HG02973 (cell line): ENCODE results near the gene SAMD1.
"Not testable (repeated sequence)": the region's sequence is repeated elsewhere in the genome, so short reads cannot be mapped to it uniquely, and the experiment has no call there.

Experiments used
- ATAC-seq: cut with Tn5 transposase; IDR thresholded peaks from one replicate; pipeline ENCODE4 v1.9.1; 2021; ENCODE audit warnings: moderate library complexity; ENCODE audit not compliant: unreplicated experiment

Gene SAMD1

GRCh38 chr19:14042659-14043608 is 47.6 kb downstream of the SAMD1 start:
- ATAC-seq = not testable (repeated sequence)

DNA sequence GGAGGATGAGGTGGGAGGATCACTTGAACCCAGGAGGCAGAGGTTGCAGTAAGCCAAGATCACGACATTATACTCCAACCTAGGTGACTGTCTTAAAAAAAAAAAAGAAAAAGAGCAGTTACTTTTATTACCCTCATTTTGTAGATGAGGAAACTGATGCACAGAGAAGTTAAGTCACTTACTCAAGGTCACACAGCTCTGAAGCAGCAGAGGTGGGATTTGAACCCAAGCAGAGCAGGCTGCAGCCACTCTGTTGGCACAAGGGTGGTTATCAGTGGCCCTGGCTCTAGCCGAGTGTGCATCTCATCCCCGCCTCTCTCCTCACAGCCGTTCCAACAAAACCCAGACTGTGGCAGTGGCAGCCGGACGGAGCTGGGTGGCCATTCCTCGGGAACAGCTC is 51.4 kb downstream of the SAMD1 start:
- ATAC-seq = no peak
